ENCODE results near the gene PRPSAP1.
"Not testable (repeated sequence)": the region's sequence is repeated elsewhere in the genome, so short reads cannot be mapped to it uniquely, and the experiment has no call there.

The PRPSAP1 gene

GRCh38 chr17:76382803-76383545 is 29.3 kb upstream of the PRPSAP1 start:
- no peak for DNase-seq

DNA sequence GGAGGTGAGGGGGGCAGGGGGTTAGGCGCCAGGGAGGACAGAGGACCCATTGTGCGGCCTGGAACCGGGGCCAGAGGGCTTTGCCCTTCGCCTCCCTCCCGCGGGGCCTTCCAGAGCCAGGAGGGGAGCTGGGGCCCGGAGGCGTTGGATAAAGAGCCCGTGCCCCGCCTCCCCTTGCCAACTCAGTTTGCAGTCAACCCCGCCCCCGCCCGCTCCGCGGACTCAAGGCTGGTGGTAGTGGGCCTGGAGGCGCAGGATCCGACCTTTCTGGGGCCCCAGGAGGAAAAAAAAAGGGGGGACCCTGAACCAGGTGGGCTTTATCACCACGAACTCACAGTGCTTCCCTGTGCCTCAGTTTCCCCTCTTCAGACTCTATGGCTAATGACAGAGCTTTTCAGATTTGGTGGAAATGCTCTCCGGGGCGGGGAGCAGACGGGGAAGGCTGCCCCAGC is 28.7 kb upstream of the PRPSAP1 start:
- DNase-seq, result no peak

GRCh38 chr17:76381633-76382350 is 28.1 kb upstream of the PRPSAP1 start:
- DNase-seq, result no peak

GRCh38 chr17:76379646-76380376 is 26.1 kb upstream of the PRPSAP1 start:
- no peak for DNase-seq

- no peak for DNase-seq
Measured at GRCh38 chr17:76379275-76379641, 25.5 kb upstream of the PRPSAP1 start.

- DNase-seq, result no peak
Measured at GRCh38 chr17:76378548-76379274, 25.0 kb upstream of the PRPSAP1 start.

GRCh38 chr17:76376318-76377133 is 22.8 kb upstream of the PRPSAP1 start:
- no peak for DNase-seq

GRCh38 chr17:76371656-76372628 is 18.2 kb upstream of the PRPSAP1 start:
- no peak for DNase-seq

DNA sequence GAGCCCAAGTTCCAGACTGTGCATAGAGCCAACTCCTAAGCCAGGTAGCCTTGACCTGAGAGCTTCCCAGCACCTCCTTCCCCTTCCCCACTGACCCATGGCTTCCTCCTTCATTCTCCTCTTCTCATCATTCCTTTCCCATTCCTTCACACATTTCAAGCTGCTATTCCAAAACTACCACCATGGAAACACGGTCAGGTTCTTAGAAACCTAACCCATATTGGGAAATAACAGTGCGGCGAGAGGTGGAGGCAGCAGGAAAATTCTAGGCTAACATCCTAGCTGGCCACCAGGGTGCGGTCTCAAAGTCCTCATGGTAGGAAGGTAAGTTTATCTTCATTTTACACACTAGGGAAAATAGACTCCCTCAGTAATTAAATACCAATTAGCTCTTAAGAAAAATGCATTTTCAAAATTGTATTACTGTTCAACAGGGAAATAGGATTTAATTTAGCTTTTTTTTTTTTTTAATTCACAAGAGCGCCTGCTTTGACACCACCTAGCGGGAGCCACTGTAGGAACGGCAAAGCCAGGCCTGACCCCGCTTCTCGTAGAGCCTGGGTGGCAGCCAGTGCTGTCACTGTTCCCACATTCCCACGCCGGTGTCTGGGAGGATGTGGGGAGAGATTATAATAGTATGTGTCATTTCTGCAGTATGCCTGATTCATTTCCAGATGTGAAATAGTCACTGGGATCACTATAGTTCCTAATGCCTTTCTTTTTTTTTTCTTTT is 16.7 kb upstream of the PRPSAP1 start:
- no peak for DNase-seq

DNA sequence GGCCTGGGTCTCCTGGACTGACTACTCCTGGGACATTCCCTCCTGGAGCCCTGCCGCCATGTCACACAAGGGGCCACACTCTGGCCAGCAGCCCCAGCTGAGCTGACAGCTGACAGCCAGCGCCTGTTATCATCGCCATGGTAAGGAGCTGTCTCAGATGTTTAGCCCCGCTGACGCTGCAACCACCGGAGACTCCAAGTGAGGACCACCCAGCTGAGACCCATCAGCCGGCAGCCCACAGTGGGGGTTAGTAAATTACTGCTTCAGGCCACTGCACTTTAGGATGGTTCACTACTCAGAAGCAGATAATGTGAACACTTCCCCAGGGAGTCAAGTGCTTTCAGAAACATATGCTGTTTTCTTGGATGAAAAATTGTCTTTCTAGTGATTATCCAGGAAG is 16.1 kb upstream of the PRPSAP1 start:
- DNase-seq, result no peak

GRCh38 chr17:76369379-76369778 is 15.7 kb upstream of the PRPSAP1 start:
- DNase-seq, result no peak

GRCh38 chr17:76368545-76368944 is 14.8 kb upstream of the PRPSAP1 start:
- DNase-seq, result no peak

GRCh38 chr17:76367642-76368041 is 13.9 kb upstream of the PRPSAP1 start:
- no peak for DNase-seq

DNA sequence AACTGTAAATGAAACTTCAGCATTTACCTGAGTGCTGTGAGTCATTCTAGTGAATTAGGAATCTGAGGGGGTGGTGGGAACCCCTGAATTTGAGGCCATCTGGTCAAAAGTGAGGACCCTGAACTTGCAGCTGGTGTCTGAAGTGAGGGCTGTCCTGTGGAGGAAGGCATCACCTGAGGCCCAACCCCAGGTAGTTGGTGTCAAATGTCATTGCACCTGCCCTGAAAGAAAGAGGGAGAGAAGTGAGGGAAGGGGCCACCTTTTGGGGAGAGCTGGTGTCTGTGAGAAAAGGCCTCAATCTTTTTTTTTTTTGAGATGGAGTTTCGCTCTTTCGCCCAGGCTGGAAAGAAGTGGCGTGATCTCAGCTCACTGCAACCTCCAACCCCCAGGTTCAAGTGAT is 12.5 kb upstream of the PRPSAP1 start:
- DNase-seq, result no peak

GRCh38 chr17:76365256-76365903 is 11.7 kb upstream of the PRPSAP1 start:
- DNase-seq, result no peak

GRCh38 chr17:76363107-76363842 is 9.6 kb upstream of the PRPSAP1 start:
- no peak for DNase-seq

GRCh38 chr17:76360461-76360860 is 6.7 kb upstream of the PRPSAP1 start:
- no peak for DNase-seq

- not testable (repeated sequence) for DNase-seq
Measured at GRCh38 chr17:76359776-76360175, 6.1 kb upstream of the PRPSAP1 start.

DNA sequence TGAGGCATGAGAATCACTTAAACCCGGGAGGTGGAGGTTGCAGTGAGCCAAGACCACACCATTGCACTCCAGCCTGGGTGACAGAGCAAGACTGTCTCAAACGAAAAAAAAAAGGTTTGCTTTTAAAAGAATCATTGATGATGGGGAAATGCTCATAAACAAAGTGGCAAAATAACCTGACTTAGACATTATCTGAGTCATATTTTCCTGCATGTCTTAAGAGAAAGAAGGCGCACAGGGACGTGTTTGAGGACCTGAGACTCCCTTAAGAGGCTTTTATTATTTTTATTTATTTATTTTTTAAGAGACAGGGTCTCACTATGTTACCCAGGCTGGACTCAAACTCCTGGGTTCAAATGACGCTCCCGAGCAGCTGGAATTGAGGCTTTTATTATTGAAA is 5.7 kb upstream of the PRPSAP1 start:
- DNase-seq, result no peak
